B cell (primary cell): ENCODE results near the gene ATP6V0E1.

Source experiments
- EZH2 ChIP-seq: IDR thresholded peaks from 2 replicates; pipeline ENCODE4 v1.6.1; 2012; ENCODE audit warnings: borderline replicate concordance, low read depth, mild to moderate bottlenecking, moderate library complexity, low read length; ENCODE audit not compliant: insufficient read depth, poor library complexity, severe bottlenecking
- TF ChIP-seq, protein P1 (sequence below): fragments of 200-600 bp; IDR thresholded peaks from one replicate; pipeline ENCODE4 v1.8.0; 2022; ENCODE audit warnings: antibody characterized with exemption, mild to moderate bottlenecking

- TF ChIP-seq EZH2: no peak
- TF ChIP-seq, protein P1, sequence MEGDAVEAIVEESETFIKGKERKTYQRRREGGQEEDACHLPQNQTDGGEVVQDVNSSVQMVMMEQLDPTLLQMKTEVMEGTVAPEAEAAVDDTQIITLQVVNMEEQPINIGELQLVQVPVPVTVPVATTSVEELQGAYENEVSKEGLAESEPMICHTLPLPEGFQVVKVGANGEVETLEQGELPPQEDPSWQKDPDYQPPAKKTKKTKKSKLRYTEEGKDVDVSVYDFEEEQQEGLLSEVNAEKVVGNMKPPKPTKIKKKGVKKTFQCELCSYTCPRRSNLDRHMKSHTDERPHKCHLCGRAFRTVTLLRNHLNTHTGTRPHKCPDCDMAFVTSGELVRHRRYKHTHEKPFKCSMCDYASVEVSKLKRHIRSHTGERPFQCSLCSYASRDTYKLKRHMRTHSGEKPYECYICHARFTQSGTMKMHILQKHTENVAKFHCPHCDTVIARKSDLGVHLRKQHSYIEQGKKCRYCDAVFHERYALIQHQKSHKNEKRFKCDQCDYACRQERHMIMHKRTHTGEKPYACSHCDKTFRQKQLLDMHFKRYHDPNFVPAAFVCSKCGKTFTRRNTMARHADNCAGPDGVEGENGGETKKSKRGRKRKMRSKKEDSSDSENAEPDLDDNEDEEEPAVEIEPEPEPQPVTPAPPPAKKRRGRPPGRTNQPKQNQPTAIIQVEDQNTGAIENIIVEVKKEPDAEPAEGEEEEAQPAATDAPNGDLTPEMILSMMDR: no peak
Measured at GRCh38 chr5:173020643-173021042, 37.1 kb downstream of the ATP6V0E1 start.
